HepG2 (cell line): ENCODE data around the gene SSBP4. TPM values are rescaled to one million over a fixed set of nuclear protein-coding genes. Genes with fewer than 3 reads are reported as not detected.

ENCODE experiments used
- AGO2 ChIP-seq: fragments of 200-400 bp; formaldehyde crosslinking; optimal IDR thresholded peaks from 2 replicates; pipeline ENCODE3; 2017; ENCODE audit warnings: mild to moderate bottlenecking, low read depth, low read length, moderate library complexity
- BORCS8-MEF2B ChIP-seq: sonication (generic); formaldehyde crosslinking; IDR thresholded peaks from 2 replicates; pipeline ENCODE4 v1.8.0; 2022; ENCODE audit warnings: mild to moderate bottlenecking, missing genetic modification reagents
- CBX1 ChIP-seq: IDR thresholded peaks from one replicate; pipeline ENCODE4 v1.6.1; 2016; ENCODE audit warnings: antibody characterized with exemption, low read depth
- IKZF4 ChIP-seq: sonication (generic); formaldehyde crosslinking; IDR thresholded peaks from 2 replicates; pipeline ENCODE4 v1.5.1; 2020; ENCODE audit warnings: borderline replicate concordance, mild to moderate bottlenecking, low read depth, missing genetic modification reagents; ENCODE audit errors: not compliant biosample characterization
- KLF13 ChIP-seq: sonication (generic); formaldehyde crosslinking; IDR thresholded peaks from 2 replicates; pipeline ENCODE4 v1.4.0; 2020; ENCODE audit warnings: mild to moderate bottlenecking, missing genetic modification reagents
- KMT2A ChIP-seq: sonication (generic); formaldehyde crosslinking; IDR thresholded peaks from 2 replicates; pipeline ENCODE4 v1.4.0; 2020; ENCODE audit warnings: missing genetic modification reagents
- MAZ ChIP-seq, 2 experiments: sonication (generic) in 1 of 2; formaldehyde crosslinking in 1 of 2; IDR thresholded peaks; 2 replicates each; pipeline versions ENCODE4 v1.5.0 to v1.6.1; 2012 to 2020; ENCODE audit warnings: low read depth in 2 of 2, mild to moderate bottlenecking in 2 of 2, borderline replicate concordance in 1 of 2, improper control_type of control experiment in 1 of 2, low read length in 1 of 2, missing genetic modification reagents in 1 of 2, moderate library complexity in 1 of 2
- MEIS2 ChIP-seq: sonication (generic); formaldehyde crosslinking; IDR thresholded peaks from 2 replicates; pipeline ENCODE4 v1.9.0; 2021; ENCODE audit warnings: mild to moderate bottlenecking, missing genetic modification reagents
- NRL ChIP-seq: sonication (generic); formaldehyde crosslinking; IDR thresholded peaks from 2 replicates; pipeline ENCODE4 v1.5.0; 2020; ENCODE audit warnings: missing genetic modification reagents, mild to moderate bottlenecking, moderate library complexity, borderline replicate concordance
- RBM22 ChIP-seq: fragments of 200-400 bp; formaldehyde crosslinking; optimal IDR thresholded peaks from 2 replicates; pipeline ENCODE3; 2017; ENCODE audit warnings: mild to moderate bottlenecking, low read length, moderate library complexity
- SP1 ChIP-seq, 2 experiments: fragments of 450-650 bp in 1 of 2; sonication (generic) in 1 of 2; formaldehyde crosslinking in 1 of 2; IDR thresholded peaks; 2 replicates each; pipeline versions ENCODE4 v1.4.0 to v1.6.1; 2016 to 2020; ENCODE audit warnings: missing genetic modification reagents in 1 of 2
- SRSF9 ChIP-seq: fragments of 200-400 bp; formaldehyde crosslinking; IDR thresholded peaks from 2 replicates; pipeline ENCODE4 v1.6.1; 2018; ENCODE audit warnings: borderline replicate concordance, mild to moderate bottlenecking, low read depth, low read length; ENCODE audit not compliant: insufficient read depth, poor library complexity, severe bottlenecking
- TRIM24 ChIP-seq: sonication (generic); formaldehyde crosslinking; IDR thresholded peaks from 2 replicates; pipeline ENCODE4 v1.8.0; 2022; ENCODE audit warnings: mild to moderate bottlenecking, missing genetic modification reagents
- YY1 ChIP-seq: IDR thresholded peaks from 2 replicates; pipeline ENCODE4 v1.6.1; 2011; ENCODE audit warnings: low read length, low read depth, moderate library complexity, mild to moderate bottlenecking; ENCODE audit not compliant: insufficient read depth, insufficient replicate concordance
- ZBTB38 ChIP-seq: sonication (generic); formaldehyde crosslinking; IDR thresholded peaks from 2 replicates; pipeline ENCODE4 v1.5.1; 2020; ENCODE audit warnings: mild to moderate bottlenecking, missing genetic modification reagents
- ZBTB7B ChIP-seq: sonication (generic); formaldehyde crosslinking; IDR thresholded peaks from 2 replicates; pipeline ENCODE4 v1.4.0; 2020; ENCODE audit warnings: missing genetic modification reagents
- ZMAT3 ChIP-seq: sonication (generic); formaldehyde crosslinking; conservative IDR thresholded peaks from 2 replicates; pipeline ENCODE4 v1.7.0; 2021; ENCODE audit warnings: missing genetic modification reagents
- ZNF143 ChIP-seq: sonication (generic); formaldehyde crosslinking; IDR thresholded peaks from 2 replicates; pipeline ENCODE4 v1.4.0; 2020; ENCODE audit warnings: missing genetic modification reagents
- ZNF292 ChIP-seq: sonication (generic); formaldehyde crosslinking; IDR thresholded peaks from 2 replicates; pipeline ENCODE4 v1.8.1; 2022; ENCODE audit warnings: mild to moderate bottlenecking, low read depth, missing genetic modification reagents, borderline replicate concordance
- ZNF329 ChIP-seq: sonication (generic); formaldehyde crosslinking; IDR thresholded peaks from 2 replicates; pipeline ENCODE4 v1.9.0; 2021; ENCODE audit warnings: low read depth, mild to moderate bottlenecking, missing genetic modification reagents
- ZNF468 ChIP-seq: sonication (generic); formaldehyde crosslinking; IDR thresholded peaks from 2 replicates; pipeline ENCODE4 v1.8.0; 2022; ENCODE audit warnings: mild to moderate bottlenecking, moderate library complexity, missing genetic modification reagents
- ZNF564 ChIP-seq: sonication (generic); formaldehyde crosslinking; IDR thresholded peaks from 2 replicates; pipeline ENCODE4 v1.8.1; 2023; ENCODE audit warnings: mild to moderate bottlenecking, missing genetic modification reagents
- ZNF580 ChIP-seq: IDR thresholded peaks from 2 replicates; pipeline ENCODE4 v1.6.1; 2016; ENCODE audit warnings: low read depth, borderline replicate concordance
- ZNF607 ChIP-seq: sonication (generic); formaldehyde crosslinking; IDR thresholded peaks from 2 replicates; pipeline ENCODE4 v1.5.1; 2020; ENCODE audit warnings: missing genetic modification reagents, mild to moderate bottlenecking, borderline replicate concordance
- polyA plus RNA-seq, 8 experiments: library from polyadenylated mRNA; depleted of rRNA in 3 of 8; stranded (reverse) in 7 of 8; unstranded in 1 of 8; fragments of >200 nt; fragmentation: Illumina TruSeq in 4 of 8; extraction: Trizol in 4 of 8; gene quantifications; 2 replicates each; pipeline versions ENCODE4 v1.2.1 to v1.2.3, GENCODE V29; 2011 to 2016; ENCODE audit warnings: low read depth in 4 of 8, missing spikeins in 1 of 8, mixed read lengths in 1 of 8; ENCODE audit not compliant: insufficient read depth in 1 of 8
- total RNA-seq, 5 experiments: library from RNA; depleted of rRNA; stranded (reverse); fragments of >200 nt; fragmentation: Illumina TruSeq; extraction: Trizol; gene quantifications; 2 replicates each; pipeline ENCODE4 v1.2.3, GENCODE V29; 2016; ENCODE audit warnings: low read depth in 1 of 5
- TF ChIP-seq, protein P1 (sequence below): sonication (generic); formaldehyde crosslinking; IDR thresholded peaks from 2 replicates; pipeline ENCODE4 v1.4.0; 2020; ENCODE audit warnings: low read depth, mild to moderate bottlenecking, missing genetic modification reagents
- TF ChIP-seq, protein P2 (sequence below): sonication (generic); formaldehyde crosslinking; IDR thresholded peaks from 2 replicates; pipeline ENCODE4 v1.5.0; 2020; ENCODE audit warnings: mild to moderate bottlenecking, missing genetic modification reagents, moderate library complexity

The SSBP4 gene
- total and polyA plus RNA-seq, 2 of the 13 experiments (the other 11 are each of a cell fraction or from before 2014, with no cell fraction given) = 20.8 to 39.5 TPM

GRCh38 chr19:18438331-18439024 lies 19.3 kb downstream of the SSBP4 start (continued):
- TF ChIP-seq ZBTB38 (CRISPR knock-in tag) = peak; percentile 38; the same call in 1 of the 2 replicates
- peak; percentile 96 for TF ChIP-seq ZBTB7B (CRISPR knock-in tag)
- no peak; the same call in 1 of the 2 replicates for TF ChIP-seq ZNF607 (CRISPR knock-in tag)
- peak; percentile 56; the same call in 1 of the 2 replicates for TF ChIP-seq ZNF564
- TF ChIP-seq TRIM24 = no peak
- TF ChIP-seq MEIS2 (CRISPR knock-in tag) = 0 out of 2 replicates have a peak, but pooled peaks have one; percentile 5
- TF ChIP-seq CBX1 = no peak
- peak; percentile 64; the same call in 1 of the 2 replicates for TF ChIP-seq ZNF292 (CRISPR knock-in tag)
- TF ChIP-seq YY1 = no peak
- TF ChIP-seq KLF13 (CRISPR knock-in tag) = 0 out of 2 replicates have a peak, but pooled peaks have one; percentile 54
- no peak for TF ChIP-seq ZNF143 (CRISPR knock-in tag)
- TF ChIP-seq, protein P1, sequence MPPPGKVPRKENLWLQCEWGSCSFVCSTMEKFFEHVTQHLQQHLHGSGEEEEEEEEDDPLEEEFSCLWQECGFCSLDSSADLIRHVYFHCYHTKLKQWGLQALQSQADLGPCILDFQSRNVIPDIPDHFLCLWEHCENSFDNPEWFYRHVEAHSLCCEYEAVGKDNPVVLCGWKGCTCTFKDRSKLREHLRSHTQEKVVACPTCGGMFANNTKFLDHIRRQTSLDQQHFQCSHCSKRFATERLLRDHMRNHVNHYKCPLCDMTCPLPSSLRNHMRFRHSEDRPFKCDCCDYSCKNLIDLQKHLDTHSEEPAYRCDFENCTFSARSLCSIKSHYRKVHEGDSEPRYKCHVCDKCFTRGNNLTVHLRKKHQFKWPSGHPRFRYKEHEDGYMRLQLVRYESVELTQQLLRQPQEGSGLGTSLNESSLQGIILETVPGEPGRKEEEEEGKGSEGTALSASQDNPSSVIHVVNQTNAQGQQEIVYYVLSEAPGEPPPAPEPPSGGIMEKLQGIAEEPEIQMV (CRISPR knock-in tag) = no peak; the same call in 1 of the 2 replicates
- TF ChIP-seq ZNF580 (CRISPR knock-in tag) = no peak
- peak; percentile 37 for TF ChIP-seq RBM22
- peak; percentile 4; the same call in 1 of the 2 replicates for TF ChIP-seq NRL (CRISPR knock-in tag)
- TF ChIP-seq, protein P2, sequence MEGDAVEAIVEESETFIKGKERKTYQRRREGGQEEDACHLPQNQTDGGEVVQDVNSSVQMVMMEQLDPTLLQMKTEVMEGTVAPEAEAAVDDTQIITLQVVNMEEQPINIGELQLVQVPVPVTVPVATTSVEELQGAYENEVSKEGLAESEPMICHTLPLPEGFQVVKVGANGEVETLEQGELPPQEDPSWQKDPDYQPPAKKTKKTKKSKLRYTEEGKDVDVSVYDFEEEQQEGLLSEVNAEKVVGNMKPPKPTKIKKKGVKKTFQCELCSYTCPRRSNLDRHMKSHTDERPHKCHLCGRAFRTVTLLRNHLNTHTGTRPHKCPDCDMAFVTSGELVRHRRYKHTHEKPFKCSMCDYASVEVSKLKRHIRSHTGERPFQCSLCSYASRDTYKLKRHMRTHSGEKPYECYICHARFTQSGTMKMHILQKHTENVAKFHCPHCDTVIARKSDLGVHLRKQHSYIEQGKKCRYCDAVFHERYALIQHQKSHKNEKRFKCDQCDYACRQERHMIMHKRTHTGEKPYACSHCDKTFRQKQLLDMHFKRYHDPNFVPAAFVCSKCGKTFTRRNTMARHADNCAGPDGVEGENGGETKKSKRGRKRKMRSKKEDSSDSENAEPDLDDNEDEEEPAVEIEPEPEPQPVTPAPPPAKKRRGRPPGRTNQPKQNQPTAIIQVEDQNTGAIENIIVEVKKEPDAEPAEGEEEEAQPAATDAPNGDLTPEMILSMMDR (CRISPR knock-in tag) = peak; percentile 53
- 0 out of 2 replicates have a peak, but pooled peaks have one; percentile 34 for TF ChIP-seq ZMAT3
- no peak for TF ChIP-seq ZNF468
- 0 out of 2 replicates have a peak, but pooled peaks have one; percentile 3 for TF ChIP-seq MAZ (IDR thresholded peaks at IDR 0.05; ENCODE audit: borderline replicate concordance, low read depth, low read length)
- TF ChIP-seq MAZ (CRISPR knock-in tag; IDR thresholded peaks at IDR 0.05; ENCODE audit: low read depth) = 0 out of 2 replicates have a peak, but pooled peaks have one; percentile 31
- TF ChIP-seq AGO2 = peak; percentile 90
- peak; percentile 88 for TF ChIP-seq BORCS8-MEF2B (CRISPR knock-in tag)
- TF ChIP-seq SP1 (IDR thresholded peaks at IDR 0.05) = no peak
- TF ChIP-seq SP1 (CRISPR knock-in tag; IDR thresholded peaks at IDR 0.05) = 0 out of 2 replicates have a peak, but pooled peaks have one; percentile 0
- no peak for TF ChIP-seq ZNF329 (CRISPR knock-in tag)
- peak; percentile 51 for TF ChIP-seq IKZF4 (CRISPR knock-in tag)
- no peak for TF ChIP-seq SRSF9
- TF ChIP-seq KMT2A (CRISPR knock-in tag) = no peak
